DND-41 (cell line): ENCODE measurements around the gene ACTL10.

ENCODE experiments used
- ATAC-seq: fragments of 200-7000 bp; cut with Tn5 transposase; 3 replicates; pipeline ENCODE4 v1.9.1; 2021; ENCODE audit warnings: low read depth; ENCODE audit not compliant: insufficient read depth
- DNase-seq: peaks from one replicate; pipeline ENCODE4 v3.0.0-alpha.2; 2020
- H2AFZ ChIP-seq: 2 replicates; pipeline ENCODE4 v1.6.0; 2012; ENCODE audit warnings: low read depth, low read length
- H3K27ac ChIP-seq: 2 replicates; pipeline ENCODE4 v1.5.1; 2012; ENCODE audit warnings: low read length, inconsistent platforms
- H3K27me3 ChIP-seq: fragments of 200-600 bp; sonication (generic); 2 replicates; pipeline ENCODE4 v1.6.0; 2012; ENCODE audit warnings: low read length, mild to moderate bottlenecking, inconsistent platforms; ENCODE audit not compliant: insufficient read depth, poor library complexity
- H3K36me3 ChIP-seq: 2 replicates; pipeline ENCODE4 v1.5.1; 2012; ENCODE audit warnings: low read length, inconsistent platforms; ENCODE audit not compliant: insufficient read depth
- H3K4me1 ChIP-seq: 2 replicates; pipeline ENCODE4 v1.5.1; 2012; ENCODE audit warnings: mild to moderate bottlenecking, low read length; ENCODE audit not compliant: insufficient read depth
- H3K4me2 ChIP-seq: 2 replicates; pipeline ENCODE4 v1.6.0; 2012; ENCODE audit warnings: mild to moderate bottlenecking, moderate library complexity, low read length, inconsistent platforms; ENCODE audit not compliant: insufficient read depth
- H3K4me3 ChIP-seq, 2 experiments: fragments of 200-600 bp in 1 of 2; shearing (Covaris generic) in 1 of 2; 2 replicates each; pipeline ENCODE4 v1.5.1; 2012 to 2016; ENCODE audit warnings: inconsistent platforms in 2 of 2, low read length in 2 of 2, mild to moderate bottlenecking in 2 of 2, low read depth in 1 of 2, moderate library complexity in 1 of 2
- H3K79me2 ChIP-seq: 2 replicates; pipeline ENCODE4 v1.6.0; 2012; ENCODE audit warnings: low read length, inconsistent platforms; ENCODE audit not compliant: insufficient read depth
- H3K9ac ChIP-seq: 2 replicates; pipeline ENCODE4 v1.6.0; 2012; ENCODE audit warnings: low read depth, mild to moderate bottlenecking, inconsistent platforms, low read length, moderate library complexity
- H3K9me3 ChIP-seq: 2 replicates; pipeline ENCODE4 v1.5.1; 2012; ENCODE audit warnings: low read length, moderate library complexity, mild to moderate bottlenecking, inconsistent platforms; ENCODE audit not compliant: insufficient read depth, severe bottlenecking
- H4K20me1 ChIP-seq: 2 replicates; pipeline ENCODE4 v1.6.0; 2012; ENCODE audit warnings: low read length; ENCODE audit not compliant: insufficient read depth
- EZH2 ChIP-seq: IDR thresholded peaks from 3 replicates; pipeline ENCODE4 v1.6.1; 2012; ENCODE audit warnings: borderline replicate concordance, low read depth, mild to moderate bottlenecking, moderate library complexity, low read length, inconsistent platforms; ENCODE audit not compliant: severe bottlenecking
- TF ChIP-seq, protein P1 (sequence below): IDR thresholded peaks from 2 replicates; pipeline ENCODE4 v1.5.1; 2012; ENCODE audit warnings: borderline replicate concordance, low read length, moderate library complexity, mild to moderate bottlenecking; ENCODE audit not compliant: poor library complexity, severe bottlenecking; ENCODE audit errors: extremely low read depth

ACTL10 gene

GRCh38 chr20:33689973-33690372 is 23.2 kb downstream of the ACTL10 start:
- H3K4me2 ChIP-seq, result peak overlapping the region; percentile 48

DNA sequence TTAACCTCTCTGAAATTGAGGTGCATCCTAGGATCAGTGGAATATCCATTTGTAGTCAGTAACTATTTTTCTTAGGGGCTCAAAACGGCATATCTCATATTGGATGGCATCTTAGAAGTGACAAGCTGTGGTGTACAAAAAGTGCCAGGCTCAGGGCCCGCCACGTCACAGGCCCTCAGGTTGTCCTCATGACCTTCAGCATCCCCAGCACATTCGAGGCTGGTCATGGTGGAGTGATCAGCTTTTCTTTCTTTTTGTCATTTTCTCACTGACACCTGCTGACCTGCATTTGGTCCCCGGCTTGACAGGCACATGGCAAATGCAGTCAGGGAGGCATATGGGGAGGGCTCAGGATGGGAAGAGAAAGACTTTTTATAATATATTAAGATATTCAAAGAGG is 26.5 kb downstream of the ACTL10 start:
- Histone ChIP-seq H3K27me3 (no peaks in the 10 kb centered on the region), H3K9me3 (no peaks in the 10 kb centered on the region), H3K36me3 (no peaks in the 10 kb centered on the region), H3K79me2 (no peaks in the 10 kb centered on the region), H3K27ac (no peak overlapping the region), H3K9ac (no peak overlapping the region), H3K4me3 (no peak overlapping the region), H3K4me1 (peaks cover 26% of the 10 kb centered on the region), H4K20me1 (no peaks in the 10 kb centered on the region), H2AFZ (no peak overlapping the region), H3K4me2 (no peak overlapping the region)
- no peak for TF ChIP-seq EZH2
- TF ChIP-seq, protein P1, sequence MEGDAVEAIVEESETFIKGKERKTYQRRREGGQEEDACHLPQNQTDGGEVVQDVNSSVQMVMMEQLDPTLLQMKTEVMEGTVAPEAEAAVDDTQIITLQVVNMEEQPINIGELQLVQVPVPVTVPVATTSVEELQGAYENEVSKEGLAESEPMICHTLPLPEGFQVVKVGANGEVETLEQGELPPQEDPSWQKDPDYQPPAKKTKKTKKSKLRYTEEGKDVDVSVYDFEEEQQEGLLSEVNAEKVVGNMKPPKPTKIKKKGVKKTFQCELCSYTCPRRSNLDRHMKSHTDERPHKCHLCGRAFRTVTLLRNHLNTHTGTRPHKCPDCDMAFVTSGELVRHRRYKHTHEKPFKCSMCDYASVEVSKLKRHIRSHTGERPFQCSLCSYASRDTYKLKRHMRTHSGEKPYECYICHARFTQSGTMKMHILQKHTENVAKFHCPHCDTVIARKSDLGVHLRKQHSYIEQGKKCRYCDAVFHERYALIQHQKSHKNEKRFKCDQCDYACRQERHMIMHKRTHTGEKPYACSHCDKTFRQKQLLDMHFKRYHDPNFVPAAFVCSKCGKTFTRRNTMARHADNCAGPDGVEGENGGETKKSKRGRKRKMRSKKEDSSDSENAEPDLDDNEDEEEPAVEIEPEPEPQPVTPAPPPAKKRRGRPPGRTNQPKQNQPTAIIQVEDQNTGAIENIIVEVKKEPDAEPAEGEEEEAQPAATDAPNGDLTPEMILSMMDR, result no peak
- ATAC-seq (no peak), DNase-seq (no peak)

More at GRCh38 chr20:33689973-33690372, 23.2 kb downstream of the ACTL10 start:
- peak; percentile 85 for DNase-seq
- H3K79me2 ChIP-seq, result peaks cover 11% of the 10 kb centered on the region
- H3K36me3 ChIP-seq, result peaks cover 7% of the 10 kb centered on the region; the same call in 1 of the 2 replicates
- peak overlapping the region; percentile 28 for H3K9ac ChIP-seq
- no peaks in the 10 kb centered on the region for H3K27me3 ChIP-seq
- ATAC-seq, result peak; percentile 61
- peaks cover 38% of the 10 kb centered on the region for H3K4me1 ChIP-seq
- TF ChIP-seq, protein P1, result no peak
- TF ChIP-seq EZH2, result no peak
- no peaks in the 10 kb centered on the region for H3K9me3 ChIP-seq
- H2AFZ ChIP-seq, result no peak overlapping the region
- peak overlapping the region in 1 of 2 experiments; percentile 13; a peak in 1 of 4 replicates for H3K4me3 ChIP-seq
- peaks cover 7% of the 10 kb centered on the region for H4K20me1 ChIP-seq
- H3K27ac ChIP-seq, result peak overlapping the region; percentile 66

DNA sequence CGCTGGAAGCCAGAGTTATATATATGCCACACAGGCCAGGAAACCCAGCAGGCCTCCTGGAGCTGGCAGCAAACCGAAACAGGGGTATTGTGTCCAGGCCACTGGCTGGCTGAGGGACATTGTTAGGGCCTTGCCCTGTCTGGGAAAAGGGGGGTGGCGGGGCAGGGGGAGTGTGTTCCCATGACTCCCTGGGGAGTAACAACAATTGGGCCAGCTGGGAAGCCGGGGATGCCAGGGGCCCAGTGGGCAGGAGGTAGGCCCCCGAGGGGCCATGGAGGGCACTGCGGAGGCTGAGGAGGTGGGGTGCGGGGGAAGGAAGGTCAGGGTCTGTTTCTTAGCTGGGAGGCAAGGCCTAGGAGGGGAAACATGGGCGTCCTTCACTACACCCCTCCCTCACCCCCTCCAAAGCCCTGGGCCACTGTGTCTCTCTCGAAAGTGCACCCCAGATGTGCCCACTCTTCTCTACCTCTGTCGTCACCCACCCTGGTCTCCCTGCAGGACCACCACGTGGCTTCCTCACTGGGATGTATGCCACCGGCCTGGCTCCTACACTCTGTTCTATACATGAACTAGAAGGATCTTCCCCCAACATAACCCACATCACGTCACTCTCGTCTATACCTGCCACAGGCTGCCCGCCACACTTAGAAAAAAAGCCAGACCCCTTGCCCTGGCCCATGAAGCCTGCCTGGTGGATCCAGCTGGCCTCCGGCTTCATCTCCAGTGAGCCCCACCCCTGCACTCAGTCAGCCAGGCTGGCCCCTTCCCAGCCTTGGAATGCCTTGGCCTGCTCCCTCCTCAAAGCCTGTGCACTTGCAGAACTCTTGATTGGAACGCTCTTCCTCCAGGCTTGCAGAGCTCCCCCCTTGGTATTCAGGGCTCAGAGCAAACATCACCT is 27.2 kb downstream of the ACTL10 start:
- no peaks in the 10 kb centered on the region for H3K9me3 ChIP-seq
- no peak overlapping the region for H3K27ac ChIP-seq
- H3K4me3 ChIP-seq, result no peak overlapping the region
- peaks cover 23% of the 10 kb centered on the region for H3K4me1 ChIP-seq
- no peaks in the 10 kb centered on the region for H3K36me3 ChIP-seq
- H2AFZ ChIP-seq, result no peak overlapping the region
- H3K4me2 ChIP-seq, result no peak overlapping the region
- H3K27me3 ChIP-seq, result no peaks in the 10 kb centered on the region
- H3K9ac ChIP-seq, result no peak overlapping the region
- TF ChIP-seq EZH2, result no peak
- TF ChIP-seq, protein P1, result no peak
- no peak for ATAC-seq
- no peaks in the 10 kb centered on the region for H3K79me2 ChIP-seq
- no peak for DNase-seq
- no peaks in the 10 kb centered on the region for H4K20me1 ChIP-seq
